ENCODE data around the gene CUEDC1.

The CUEDC1 gene

GRCh38 chr17:57835333-57835900 lies 119.8 kb downstream of the CUEDC1 start:
- DNase-seq (ENCODE audit: low read depth, low spot score) = no peak

- no peak for DNase-seq (ENCODE audit: low read depth, low spot score)
Observed at GRCh38 chr17:57834146-57834741, 121.0 kb downstream of the CUEDC1 start.

- DNase-seq (ENCODE audit: low read depth, low spot score) = no peak
Observed at GRCh38 chr17:57833179-57833939, 121.9 kb downstream of the CUEDC1 start.

- DNase-seq (ENCODE audit: low read depth, low spot score) = no peak
Observed at GRCh38 chr17:57832314-57833178, 122.7 kb downstream of the CUEDC1 start.

- DNase-seq (ENCODE audit: low read depth, low spot score) = no peak
Observed at GRCh38 chr17:57830880-57831279, 124.3 kb downstream of the CUEDC1 start.

GRCh38 chr17:57823469-57824401 lies 131.5 kb downstream of the CUEDC1 start:
- no peak for DNase-seq (ENCODE audit: low read depth, low spot score)

- no peak for DNase-seq (ENCODE audit: low read depth, low spot score)
Observed at GRCh38 chr17:57819867-57820266, 135.3 kb downstream of the CUEDC1 start.

- no peak for DNase-seq (ENCODE audit: low read depth, low spot score)
Observed at GRCh38 chr17:57819285-57819684, 135.9 kb downstream of the CUEDC1 start.

GRCh38 chr17:57818066-57818465 lies 137.1 kb downstream of the CUEDC1 start:
- DNase-seq (ENCODE audit: low read depth, low spot score) = no peak

GRCh38 chr17:57817299-57817698 lies 137.9 kb downstream of the CUEDC1 start:
- DNase-seq (ENCODE audit: low read depth, low spot score) = no peak

GRCh38 chr17:57814421-57814820 lies 140.8 kb downstream of the CUEDC1 start:
- no peak for DNase-seq (ENCODE audit: low read depth, low spot score)

GRCh38 chr17:57811638-57812280 lies 143.5 kb downstream of the CUEDC1 start:
- DNase-seq (ENCODE audit: low read depth, low spot score) = no peak
